Testis (tissue), 2 donors: ENCODE results near the gene ANKRD53.

ENCODE experiments used
- CTCF ChIP-seq, 3 experiments: fragments of 450-650 bp in 2 of 3; fragments of 200-600 bp in 1 of 3; sonication (generic) in 1 of 3; IDR thresholded peaks; one replicate each; pipeline ENCODE4 v1.5.1; 2016 to 2019; ENCODE audit warnings: antibody characterized with exemption in 3 of 3, mild to moderate bottlenecking in 2 of 3, moderate library complexity in 1 of 3
- POLR2A ChIP-seq: fragments of 450-650 bp; IDR thresholded peaks from one replicate; pipeline ENCODE4 v1.6.1; 2017; ENCODE audit warnings: antibody characterized with exemption, mild to moderate bottlenecking, moderate library complexity

- TF ChIP-seq CTCF (IDR thresholded peaks at IDR 0.05) (no peak), POLR2A (no peak)
Measured at GRCh38 chr2:71001592-71001927, 23.1 kb downstream of the ANKRD53 start.
